ENCODE data around the gene LIPT1. TPM values are rescaled to one million over a fixed set of nuclear protein-coding genes. Genes with fewer than 3 reads are reported as not detected.
A peak's percentile ranks its signal among the peaks of the same experiment; 100 is the strongest.

Gene LIPT1
- total RNA-seq = 10 to 100 TPM in 1 of 2 donors, 1 to 10 TPM in 1; 8.0 to 12.2 TPM
- polyA plus RNA-seq (2013, experiment 1 of 2) = 11.6 TPM
- 7.5 TPM for polyA plus RNA-seq (2013, experiment 2 of 2)
- long read RNA-seq, experiment 1, partial matches to known transcripts = 1 of 5 reads
- long read RNA-seq, experiment 1, other reads (novel, unspliced or antisense) = 0 of 5 reads
- long read RNA-seq, experiment 2, transcript LIPT1-201 (2 exons, 1,289 nt) = major isoform, 5 of 10 reads
- long read RNA-seq, experiment 2, partial matches to known transcripts = 3 of 10 reads
- long read RNA-seq, experiment 2, other reads (novel, unspliced or antisense) = 1 of 10 reads
- long read RNA-seq, experiment 3, transcript LIPT1-201 (2 exons, 1,289 nt) = major isoform, 6 of 16 reads
- long read RNA-seq, experiment 3, partial matches to known transcripts = 2 of 16 reads
- long read RNA-seq, experiment 3, other reads (novel, unspliced or antisense) = 3 of 16 reads
- long read RNA-seq, experiment 4, transcript LIPT1-201 (2 exons, 1,289 nt) = major isoform, 8 of 16 reads
- long read RNA-seq, experiment 4, partial matches to known transcripts = 1 of 16 reads
- long read RNA-seq, experiment 4, other reads (novel, unspliced or antisense) = 4 of 16 reads

DNA sequence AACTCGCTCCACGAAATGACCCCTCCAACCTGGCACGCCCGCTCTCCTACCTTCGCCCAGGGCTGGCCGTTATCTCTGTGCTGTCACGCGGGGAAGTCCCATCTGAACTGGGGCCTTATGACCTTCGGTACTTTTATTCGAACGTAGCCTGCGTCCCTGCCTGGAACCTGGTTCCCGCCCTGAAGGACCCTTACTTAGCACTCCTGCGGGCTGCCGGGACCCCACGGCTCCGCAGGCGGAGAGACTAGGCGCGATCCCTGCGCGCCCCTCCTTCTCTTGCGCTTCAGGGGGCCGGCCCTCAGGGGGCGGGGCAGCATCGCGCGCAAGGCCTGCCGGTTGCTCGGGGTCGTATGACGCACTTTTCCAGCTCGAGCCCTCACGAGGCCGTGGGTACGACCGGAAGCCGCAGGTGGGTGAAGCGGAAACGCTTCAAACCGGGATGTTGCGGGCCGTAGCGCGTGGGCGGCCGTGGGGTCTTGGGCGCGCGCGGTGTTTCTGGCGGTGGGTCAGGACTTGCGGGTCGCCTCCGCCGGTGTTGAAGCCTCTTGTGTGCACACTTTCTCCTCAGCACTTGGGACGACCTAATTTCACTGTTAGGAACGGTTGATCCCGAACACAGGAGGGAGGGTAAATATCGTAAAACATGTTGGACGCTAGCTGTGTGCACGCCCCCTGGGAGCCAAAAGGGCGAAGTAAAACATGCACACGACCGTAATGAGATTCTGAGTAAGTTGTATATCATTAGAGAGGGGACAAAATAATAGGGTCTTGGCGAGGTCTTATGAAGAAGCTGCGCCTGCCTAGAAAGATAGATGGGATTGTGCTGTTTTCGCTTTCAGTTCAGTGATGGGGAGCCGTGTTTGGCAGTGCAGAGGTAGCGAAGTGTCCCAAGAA is at the start of gene LIPT1, which contains the start of gene TSGA10:
Gene LIPT1, plus strand, starts transcription at position 325 of the 894 bp plus-strand sequence. CDS start 6,991 bp downstream, outside the sequence.
Gene TSGA10, minus strand, starts transcription at position 300 of the 894 bp plus-strand sequence. CDS start 45,503 bp downstream, outside the sequence.
- Mint-ChIP-seq H3K36me3 (ENCODE audit: low read depth) (peaks cover 18% of the 10 kb centered on the region), H3K27ac (peak within 1 kb of the TSS; percentile 82), H3K4me3 (peak within 1 kb of the TSS; percentile 77), H3K27me3 (ENCODE audit: insufficient read depth) (no peaks in the 10 kb centered on the region), H3K9me3 (no peaks in the 10 kb centered on the region), H3K4me1 (peaks cover 13% of the 10 kb centered on the region)
- peaks cover 10% of the 10 kb centered on the region for H3K36me3 ChIP-seq (ENCODE audit: control insufficient read depth, insufficient read depth, low read length)
- H3K9me3 ChIP-seq (ENCODE audit: control insufficient read depth, low read length) = no peaks in the 10 kb centered on the region
- TF ChIP-seq, protein P1, sequence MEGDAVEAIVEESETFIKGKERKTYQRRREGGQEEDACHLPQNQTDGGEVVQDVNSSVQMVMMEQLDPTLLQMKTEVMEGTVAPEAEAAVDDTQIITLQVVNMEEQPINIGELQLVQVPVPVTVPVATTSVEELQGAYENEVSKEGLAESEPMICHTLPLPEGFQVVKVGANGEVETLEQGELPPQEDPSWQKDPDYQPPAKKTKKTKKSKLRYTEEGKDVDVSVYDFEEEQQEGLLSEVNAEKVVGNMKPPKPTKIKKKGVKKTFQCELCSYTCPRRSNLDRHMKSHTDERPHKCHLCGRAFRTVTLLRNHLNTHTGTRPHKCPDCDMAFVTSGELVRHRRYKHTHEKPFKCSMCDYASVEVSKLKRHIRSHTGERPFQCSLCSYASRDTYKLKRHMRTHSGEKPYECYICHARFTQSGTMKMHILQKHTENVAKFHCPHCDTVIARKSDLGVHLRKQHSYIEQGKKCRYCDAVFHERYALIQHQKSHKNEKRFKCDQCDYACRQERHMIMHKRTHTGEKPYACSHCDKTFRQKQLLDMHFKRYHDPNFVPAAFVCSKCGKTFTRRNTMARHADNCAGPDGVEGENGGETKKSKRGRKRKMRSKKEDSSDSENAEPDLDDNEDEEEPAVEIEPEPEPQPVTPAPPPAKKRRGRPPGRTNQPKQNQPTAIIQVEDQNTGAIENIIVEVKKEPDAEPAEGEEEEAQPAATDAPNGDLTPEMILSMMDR (conservative IDR thresholded peaks at IDR 0.05) = peak; percentile 42
- no peaks in the 10 kb centered on the region for H3K27me3 ChIP-seq (ENCODE audit: control insufficient read depth, insufficient read depth, low read length, poor library complexity, severe bottlenecking)
- peak within 1 kb of the TSS; percentile 98 for H3K4me3 ChIP-seq (ENCODE audit: low read length)
- H3K9ac ChIP-seq (ENCODE audit: extremely low read depth, low read length, poor library complexity, severe bottlenecking) = peak within 1 kb of the TSS; percentile 80
- H3K27ac ChIP-seq (ENCODE audit: low read depth, low read length) = peak within 1 kb of the TSS; percentile 52
- peaks cover 7% of the 10 kb centered on the region for H3K4me1 ChIP-seq (ENCODE audit: control insufficient read depth, insufficient read depth, low read length)
- 0 to 1% methylated on average over 42 to 70 of the region's 70 CpGs for WGBS, 2 experiments (ENCODE audit: insufficient coverage in 1 of 2, insufficient read length in 1 of 2)
- DNase-seq = peak; percentile 92

DNA sequence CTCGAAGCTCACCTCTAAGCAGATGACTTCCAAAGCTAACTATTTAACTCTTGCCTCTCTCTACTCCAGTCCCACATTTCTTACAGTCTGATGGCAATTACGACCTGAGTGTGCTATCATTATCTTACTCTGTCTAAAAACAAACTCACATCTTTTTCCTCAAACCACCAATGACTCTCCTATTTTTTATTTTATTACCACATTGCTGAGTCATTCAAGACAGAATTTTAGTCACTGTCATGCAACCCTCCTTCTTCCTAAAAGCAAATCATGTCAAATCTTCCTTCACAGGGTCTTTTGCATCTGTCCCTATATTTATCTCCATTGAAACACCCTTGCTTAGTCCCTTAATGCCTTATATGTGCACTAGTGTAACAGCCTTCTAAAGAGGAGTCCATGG is 47.9 kb upstream of the LIPT1 start:
- H3K27ac Mint-ChIP-seq = no peak overlapping the region
- no peaks in the 10 kb centered on the region for H3K27me3 Mint-ChIP-seq (ENCODE audit: insufficient read depth)
- H3K4me1 Mint-ChIP-seq = no peaks in the 10 kb centered on the region
- Histone ChIP-seq H3K36me3 (ENCODE audit: control insufficient read depth, insufficient read depth, low read length) (no peaks in the 10 kb centered on the region), H3K9me3 (ENCODE audit: control insufficient read depth, low read length) (no peaks in the 10 kb centered on the region), H3K9ac (ENCODE audit: extremely low read depth, low read length, poor library complexity, severe bottlenecking) (no peak overlapping the region), H3K4me3 (ENCODE audit: low read length) (no peak overlapping the region), H3K27me3 (ENCODE audit: control insufficient read depth, insufficient read depth, low read length, poor library complexity, severe bottlenecking) (no peaks in the 10 kb centered on the region), H3K27ac (ENCODE audit: low read depth, low read length) (no peak overlapping the region), H3K4me1 (ENCODE audit: control insufficient read depth, insufficient read depth, low read length) (no peaks in the 10 kb centered on the region)
- H3K4me3 Mint-ChIP-seq = no peak overlapping the region
- TF ChIP-seq, protein P1 (conservative IDR thresholded peaks at IDR 0.05) = no peak
- H3K36me3 Mint-ChIP-seq (ENCODE audit: low read depth) = no peaks in the 10 kb centered on the region
- WGBS, 2 experiments (ENCODE audit: insufficient coverage in 1 of 2, insufficient read length in 1 of 2) = 86 to 87% methylated on average over 2 of the region's 2 CpGs
- DNase-seq = no peak
- no peaks in the 10 kb centered on the region for H3K9me3 Mint-ChIP-seq

DNA sequence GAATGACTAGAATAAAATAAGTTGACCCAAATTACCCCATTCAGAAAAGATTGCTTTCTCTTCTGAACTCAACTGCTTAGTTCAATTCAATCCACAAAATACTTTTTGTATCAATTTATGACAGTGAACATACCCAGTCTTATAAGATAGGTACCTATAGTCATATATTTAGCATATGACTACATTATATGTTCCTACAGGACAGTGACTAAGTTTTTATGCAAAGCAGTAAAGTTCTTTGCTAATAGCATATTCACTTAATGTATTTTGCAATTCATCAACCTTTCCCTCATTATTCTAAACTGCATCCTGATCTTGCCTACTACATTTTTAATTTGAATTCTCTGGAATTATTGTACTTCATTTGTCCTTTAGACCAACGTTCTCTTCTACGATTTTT is 43.5 kb upstream of the LIPT1 start:
- H3K4me1 Mint-ChIP-seq = peaks cover 3% of the 10 kb centered on the region
- DNase-seq = no peak
- Histone ChIP-seq H3K9ac (ENCODE audit: extremely low read depth, low read length, poor library complexity, severe bottlenecking) (no peak overlapping the region), H3K9me3 (ENCODE audit: control insufficient read depth, low read length) (no peaks in the 10 kb centered on the region), H3K27me3 (ENCODE audit: control insufficient read depth, insufficient read depth, low read length, poor library complexity, severe bottlenecking) (no peaks in the 10 kb centered on the region), H3K4me3 (ENCODE audit: low read length) (no peak overlapping the region), H3K36me3 (ENCODE audit: control insufficient read depth, insufficient read depth, low read length) (no peaks in the 10 kb centered on the region), H3K27ac (ENCODE audit: low read depth, low read length) (no peak overlapping the region), H3K4me1 (ENCODE audit: control insufficient read depth, insufficient read depth, low read length) (no peaks in the 10 kb centered on the region)
- no peak overlapping the region for H3K4me3 Mint-ChIP-seq
- H3K27me3 Mint-ChIP-seq (ENCODE audit: insufficient read depth) = no peaks in the 10 kb centered on the region
- 80% methylated on average over 2 of the region's 2 CpGs; no CpG with 5 or more reads in 1 of the 2 experiments for WGBS, 2 experiments (ENCODE audit: insufficient coverage in 1 of 2, insufficient read length in 1 of 2)
- no peaks in the 10 kb centered on the region for H3K36me3 Mint-ChIP-seq (ENCODE audit: low read depth)
- TF ChIP-seq, protein P1 (conservative IDR thresholded peaks at IDR 0.05) = no peak
- no peak overlapping the region for H3K27ac Mint-ChIP-seq
- no peaks in the 10 kb centered on the region for H3K9me3 Mint-ChIP-seq

All from endodermal cell (in vitro differentiated cells).